HepG2 (cell line): ENCODE results near the gene PDSS2. TPM values are rescaled to one million over a fixed set of nuclear protein-coding genes. Genes with fewer than 3 reads are reported as not detected.

Experiments used
- ATF4 ChIP-seq, 2 experiments: fragments of 450-650 bp in 1 of 2; sonication (generic) in 1 of 2; formaldehyde crosslinking; IDR thresholded peaks; 2 replicates each; pipeline versions ENCODE4 v1.5.0 to v1.8.0; 2020 to 2022; ENCODE audit warnings: mild to moderate bottlenecking in 1 of 2, missing genetic modification reagents in 1 of 2
- CEBPG ChIP-seq: IDR thresholded peaks from 2 replicates; pipeline ENCODE4 v1.6.1; 2016
- E2F2 ChIP-seq: sonication (generic); formaldehyde crosslinking; IDR thresholded peaks from 2 replicates; pipeline ENCODE4 v1.4.0; 2020; ENCODE audit warnings: missing genetic modification reagents, borderline replicate concordance
- ELF3 ChIP-seq: IDR thresholded peaks from 2 replicates; pipeline ENCODE4 v1.6.1; 2016; ENCODE audit warnings: missing genetic modification reagents, missing compliant biosample characterization
- GATAD2A ChIP-seq: IDR thresholded peaks from 2 replicates; pipeline ENCODE4 v1.6.1; 2016
- GMEB1 ChIP-seq: sonication (generic); formaldehyde crosslinking; IDR thresholded peaks from 2 replicates; pipeline ENCODE4 v1.5.1; 2020; ENCODE audit warnings: missing genetic modification reagents, mild to moderate bottlenecking, borderline replicate concordance
- HNRNPLL ChIP-seq: fragments of 200-400 bp; formaldehyde crosslinking; IDR thresholded peaks from 2 replicates; pipeline ENCODE4 v1.6.1; 2017; ENCODE audit warnings: mild to moderate bottlenecking, low read depth, low read length; ENCODE audit not compliant: poor library complexity, severe bottlenecking
- MEF2D ChIP-seq: sonication (generic); formaldehyde crosslinking; IDR thresholded peaks from 2 replicates; pipeline ENCODE4 v1.5.1; 2020; ENCODE audit warnings: mild to moderate bottlenecking, missing genetic modification reagents
- MNT ChIP-seq: fragments of 450-650 bp; IDR thresholded peaks from 2 replicates; pipeline ENCODE4 v1.6.1; 2016
- RFX3 ChIP-seq: IDR thresholded peaks from 2 replicates; pipeline ENCODE4 v1.6.1; 2016; ENCODE audit warnings: missing biosample characterization, missing genetic modification reagents
- TCF7L2 ChIP-seq: IDR thresholded peaks from 2 replicates; pipeline ENCODE4 v1.6.1; 2011; ENCODE audit warnings: mild to moderate bottlenecking, low read depth, low read length, moderate library complexity
- ZBTB14 ChIP-seq: sonication (generic); formaldehyde crosslinking; IDR thresholded peaks from 2 replicates; pipeline ENCODE4 v1.4.0; 2020; ENCODE audit warnings: missing genetic modification reagents
- ZBTB33 ChIP-seq: sonication (generic); formaldehyde crosslinking; IDR thresholded peaks from 2 replicates; pipeline ENCODE4 v1.4.0; 2020; ENCODE audit warnings: missing genetic modification reagents
- ZHX2 ChIP-seq, 2 experiments: sonication (generic) in 1 of 2; formaldehyde crosslinking in 1 of 2; IDR thresholded peaks; 2 replicates each; pipeline versions ENCODE4 v1.6.1 to v1.9.0; 2014 to 2022; ENCODE audit warnings: antibody characterized with exemption in 1 of 2, borderline replicate concordance in 1 of 2, inconsistent platforms in 1 of 2, low read depth in 1 of 2, missing genetic modification reagents in 1 of 2
- polyA plus RNA-seq, 8 experiments: library from polyadenylated mRNA; depleted of rRNA in 3 of 8; stranded (reverse) in 7 of 8; unstranded in 1 of 8; fragments of >200 nt; fragmentation: Illumina TruSeq in 4 of 8; extraction: Trizol in 4 of 8; gene quantifications; 2 replicates each; pipeline versions ENCODE4 v1.2.1 to v1.2.3, GENCODE V29; 2011 to 2016; ENCODE audit warnings: low read depth in 4 of 8, missing spikeins in 1 of 8, mixed read lengths in 1 of 8; ENCODE audit not compliant: insufficient read depth in 1 of 8
- total RNA-seq, 5 experiments: library from RNA; depleted of rRNA; stranded (reverse); fragments of >200 nt; fragmentation: Illumina TruSeq; extraction: Trizol; gene quantifications; 2 replicates each; pipeline ENCODE4 v1.2.3, GENCODE V29; 2016; ENCODE audit warnings: low read depth in 1 of 5

The PDSS2 gene
- total and polyA plus RNA-seq, 2 of the 13 experiments (the other 11 are each of a cell fraction or from before 2014, with no cell fraction given) = 16.2 to 17.0 TPM

- TF ChIP-seq MNT = no peak
- no peak for TF ChIP-seq ZHX2 (IDR thresholded peaks at IDR 0.05; ENCODE audit: low read depth)
- no peak for TF ChIP-seq ZHX2 (CRISPR knock-in tag; IDR thresholded peaks at IDR 0.05; ENCODE audit: borderline replicate concordance)
- peak; percentile 55 for TF ChIP-seq GATAD2A (CRISPR knock-in tag)
- peak in 1 of 2 experiments; percentile 81; a peak in 2 of 4 replicates for TF ChIP-seq ATF4 (CRISPR knock-in tag; IDR thresholded peaks at IDR 0.05)
- TF ChIP-seq TCF7L2 = no peak
- no peak for TF ChIP-seq CEBPG (CRISPR knock-in tag)
- TF ChIP-seq ZBTB14 (CRISPR knock-in tag) = no peak
- no peak for TF ChIP-seq GMEB1 (CRISPR knock-in tag)
- no peak for TF ChIP-seq ZBTB33 (CRISPR knock-in tag)
- no peak for TF ChIP-seq HNRNPLL
- TF ChIP-seq MEF2D (CRISPR knock-in tag) = no peak
- TF ChIP-seq E2F2 = no peak
- TF ChIP-seq RFX3 = no peak
- no peak for TF ChIP-seq ELF3
Measured at GRCh38 chr6:107267006-107267405, 192.4 kb downstream of the PDSS2 start (continued).
